GM12872 (cell line): Measurements from ENCODE around the gene NMNAT2.

Source experiments
- TF ChIP-seq, protein P1 (sequence below): IDR thresholded peaks from 3 replicates; pipeline ENCODE4 v1.5.1; 2011; ENCODE audit warnings: low read depth, mild to moderate bottlenecking, low read length, moderate library complexity; ENCODE audit not compliant: insufficient read depth

Gene NMNAT2

DNA sequence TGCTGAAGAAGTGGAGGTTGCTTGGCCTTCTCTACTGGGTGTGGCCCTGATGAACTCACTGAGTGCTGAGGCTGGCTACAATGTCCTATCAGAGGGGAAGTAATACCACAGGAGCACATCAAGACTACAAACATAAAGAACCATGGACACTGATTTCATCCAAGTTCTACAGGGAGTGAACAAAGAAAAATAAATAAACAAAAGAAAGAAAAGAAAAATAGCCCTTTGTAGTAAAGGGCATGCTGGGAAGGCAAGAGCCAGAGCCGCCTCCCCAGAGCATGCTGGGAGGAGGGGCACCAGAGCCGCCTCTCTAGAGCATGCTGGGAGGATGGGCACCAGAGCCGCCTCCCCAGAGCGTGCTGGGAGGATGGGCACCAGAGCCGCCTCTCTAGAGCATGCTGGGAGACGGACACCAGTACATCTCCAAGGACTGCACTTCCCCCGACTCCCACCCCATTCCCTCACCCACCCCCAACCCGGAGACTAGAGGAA, 166.2 kb downstream of the NMNAT2 start:
- TF ChIP-seq, protein P1, sequence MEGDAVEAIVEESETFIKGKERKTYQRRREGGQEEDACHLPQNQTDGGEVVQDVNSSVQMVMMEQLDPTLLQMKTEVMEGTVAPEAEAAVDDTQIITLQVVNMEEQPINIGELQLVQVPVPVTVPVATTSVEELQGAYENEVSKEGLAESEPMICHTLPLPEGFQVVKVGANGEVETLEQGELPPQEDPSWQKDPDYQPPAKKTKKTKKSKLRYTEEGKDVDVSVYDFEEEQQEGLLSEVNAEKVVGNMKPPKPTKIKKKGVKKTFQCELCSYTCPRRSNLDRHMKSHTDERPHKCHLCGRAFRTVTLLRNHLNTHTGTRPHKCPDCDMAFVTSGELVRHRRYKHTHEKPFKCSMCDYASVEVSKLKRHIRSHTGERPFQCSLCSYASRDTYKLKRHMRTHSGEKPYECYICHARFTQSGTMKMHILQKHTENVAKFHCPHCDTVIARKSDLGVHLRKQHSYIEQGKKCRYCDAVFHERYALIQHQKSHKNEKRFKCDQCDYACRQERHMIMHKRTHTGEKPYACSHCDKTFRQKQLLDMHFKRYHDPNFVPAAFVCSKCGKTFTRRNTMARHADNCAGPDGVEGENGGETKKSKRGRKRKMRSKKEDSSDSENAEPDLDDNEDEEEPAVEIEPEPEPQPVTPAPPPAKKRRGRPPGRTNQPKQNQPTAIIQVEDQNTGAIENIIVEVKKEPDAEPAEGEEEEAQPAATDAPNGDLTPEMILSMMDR, result no peak

GRCh38 chr1:183251101-183251958, 166.8 kb downstream of the NMNAT2 start:
- TF ChIP-seq, protein P1, result no peak

DNA sequence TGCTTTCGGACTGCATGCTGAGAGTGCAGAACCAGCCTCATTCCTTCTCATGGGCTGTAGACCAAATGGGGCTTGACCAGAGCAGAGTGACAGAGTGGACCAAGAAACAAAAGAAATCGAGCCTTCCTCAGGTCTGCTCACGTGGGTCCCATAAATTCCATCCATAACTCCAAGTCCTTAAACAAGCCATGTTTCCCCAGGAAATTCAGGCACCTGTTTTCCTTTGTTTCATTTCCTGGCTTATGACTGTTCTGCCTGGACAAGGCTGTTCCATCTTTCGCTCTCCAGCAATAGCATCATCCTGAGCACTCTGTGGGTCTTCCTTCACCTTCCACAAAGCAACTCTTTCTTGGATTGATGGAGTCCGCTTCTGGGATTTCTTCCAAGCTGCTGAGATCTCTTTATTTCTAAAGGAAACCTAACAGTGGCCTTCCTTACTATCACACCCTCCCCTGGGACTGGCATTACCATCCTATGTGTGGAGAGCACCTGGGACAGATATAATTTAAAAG, 168.2 kb downstream of the NMNAT2 start:
- TF ChIP-seq, protein P1, result no peak

DNA sequence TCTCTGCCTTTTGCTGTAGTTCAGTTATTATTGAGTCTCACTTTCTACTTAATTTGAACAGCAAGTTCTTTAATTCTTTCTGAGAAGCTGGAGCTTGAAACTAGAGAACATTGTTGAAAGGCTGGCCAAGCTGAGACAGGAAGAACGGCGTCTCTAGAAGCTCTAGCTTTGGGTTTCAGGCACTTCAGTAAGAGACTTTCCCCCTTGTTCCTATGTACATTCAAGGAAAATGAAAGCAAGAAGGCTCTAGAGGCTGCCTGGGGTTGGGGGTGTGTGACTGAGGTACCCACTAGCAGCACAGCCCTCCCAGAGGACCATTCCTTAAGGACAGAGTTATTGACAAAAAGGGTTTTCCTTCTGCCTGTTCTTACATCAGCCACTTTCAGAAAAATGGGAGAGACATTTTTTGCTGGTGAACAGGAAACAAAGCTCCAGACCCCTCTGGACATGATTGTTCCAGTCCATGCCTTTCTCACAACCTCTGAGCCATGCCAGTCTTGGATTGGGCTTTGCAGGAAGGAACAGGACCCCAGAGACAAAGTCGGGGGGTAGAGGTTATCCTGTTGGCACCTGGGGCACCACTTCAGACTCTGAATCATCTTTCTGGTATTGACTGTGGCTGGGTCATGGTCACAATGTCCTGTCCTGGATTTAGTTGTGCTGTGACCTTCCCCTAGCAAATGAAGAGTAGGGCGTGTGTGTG, 169.0 kb downstream of the NMNAT2 start:
- TF ChIP-seq, protein P1, result no peak

GRCh38 chr1:183247931-183248330, 170.2 kb downstream of the NMNAT2 start:
- TF ChIP-seq, protein P1, result no peak

DNA sequence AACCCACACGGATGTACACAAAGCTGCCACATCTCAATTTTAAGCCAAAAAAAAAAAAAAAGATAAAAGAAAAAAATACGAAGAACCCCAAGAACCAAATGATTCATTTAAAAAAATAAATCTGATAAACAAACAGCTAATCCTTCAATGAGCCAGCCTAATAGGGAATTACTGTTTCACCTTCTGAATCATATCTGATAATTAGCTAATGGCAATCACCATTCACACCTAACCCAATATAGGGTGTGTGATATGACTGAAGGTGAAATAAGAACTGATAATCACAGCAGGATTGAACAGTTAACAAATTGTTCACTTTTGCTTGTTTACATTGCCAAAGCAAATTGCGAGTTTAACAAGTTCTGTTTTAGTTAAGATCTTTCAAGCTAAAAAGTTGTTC, 170.7 kb downstream of the NMNAT2 start:
- TF ChIP-seq, protein P1, result no peak

- TF ChIP-seq, protein P1, result no peak
These were observed 171.1 kb downstream of the NMNAT2 start for GRCh38 chr1:183247066-183247465.
